GM21528 (cell line): ENCODE results near the gene LRP8.

Experiments used
- ATAC-seq: cut with Tn5 transposase; IDR thresholded peaks from one replicate; pipeline ENCODE4 v1.9.1; 2021; ENCODE audit warnings: mild to moderate bottlenecking, moderate library complexity; ENCODE audit not compliant: unreplicated experiment, low FRiP score

LRP8 gene

GRCh38 chr1:53309802-53310201 lies 18.1 kb downstream of the LRP8 start:
- ATAC-seq: no peak

DNA sequence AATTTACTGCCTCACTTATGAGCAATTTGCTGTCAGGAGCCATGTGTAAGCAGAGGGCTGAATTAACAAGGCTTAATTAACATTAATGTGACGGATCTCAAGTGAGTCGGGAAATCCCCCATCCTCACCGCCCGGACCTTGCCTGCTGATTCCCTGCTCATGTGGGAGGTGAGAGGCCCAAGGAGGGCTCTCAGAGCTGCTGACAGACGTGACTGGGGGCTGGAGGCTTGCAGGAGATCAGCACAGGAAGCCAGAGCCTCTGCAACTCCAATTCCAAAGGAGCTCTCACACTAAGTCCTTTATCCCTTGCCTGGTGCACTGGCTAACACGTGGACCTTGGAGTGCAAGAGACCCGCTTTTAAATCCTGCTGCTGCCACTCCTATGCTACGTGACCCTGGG lies 19.4 kb downstream of the LRP8 start:
- ATAC-seq: no peak

DNA sequence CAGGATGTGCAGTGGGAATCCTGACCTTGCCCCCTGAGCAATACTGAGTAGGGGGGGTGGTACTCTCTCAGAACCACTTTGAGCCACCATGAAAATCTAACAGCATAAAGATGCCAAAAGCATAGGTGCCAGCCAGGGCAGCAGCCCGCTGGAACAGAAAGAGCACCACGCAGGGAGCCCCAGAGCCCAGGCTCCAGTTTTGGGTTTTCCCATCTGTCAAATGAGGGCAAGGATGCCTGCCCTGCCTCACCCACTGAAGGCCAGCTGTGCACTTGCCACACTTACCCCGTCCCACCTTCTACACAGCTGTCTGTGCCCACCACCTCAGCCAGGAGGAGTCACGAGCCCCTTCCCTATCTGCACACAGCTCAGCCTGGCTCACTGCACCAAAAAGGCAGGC lies 20.8 kb downstream of the LRP8 start:
- ATAC-seq: no peak

GRCh38 chr1:53306168-53306567 lies 21.7 kb downstream of the LRP8 start:
- no peak for ATAC-seq

- no peak for ATAC-seq
These were observed 22.2 kb downstream of the LRP8 start for GRCh38 chr1:53305650-53306049.

- no peak for ATAC-seq
These were observed 23.3 kb downstream of the LRP8 start for GRCh38 chr1:53304527-53304926.

GRCh38 chr1:53303726-53304515 lies 23.9 kb downstream of the LRP8 start:
- no peak for ATAC-seq

- ATAC-seq: no peak
These were observed 24.6 kb downstream of the LRP8 start for GRCh38 chr1:53303243-53303642.

DNA sequence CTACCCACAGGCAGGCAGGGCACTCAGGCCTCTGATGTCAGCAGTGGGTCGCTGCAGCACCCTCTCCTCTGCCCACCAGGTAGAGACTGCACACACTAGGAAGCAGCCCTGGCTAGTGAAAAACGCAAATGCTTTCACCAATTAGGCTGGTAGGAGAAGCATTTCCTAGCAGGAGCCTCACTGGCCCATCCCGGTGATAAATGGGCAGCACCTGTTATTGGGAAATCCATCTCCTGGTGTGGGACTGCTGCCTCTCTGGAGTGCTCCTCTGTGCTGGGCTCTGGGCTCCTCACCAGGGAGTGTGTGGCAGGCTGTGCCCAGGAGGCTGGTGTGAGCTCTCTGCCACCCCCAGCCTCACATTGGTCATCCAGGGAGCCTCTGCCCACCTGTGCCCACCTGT lies 28.6 kb downstream of the LRP8 start:
- no peak for ATAC-seq

GRCh38 chr1:53298045-53298637 lies 29.7 kb downstream of the LRP8 start:
- no peak for ATAC-seq

- ATAC-seq: no peak
These were observed 30.7 kb downstream of the LRP8 start for GRCh38 chr1:53297195-53297594.

- no peak for ATAC-seq
These were observed 31.6 kb downstream of the LRP8 start for GRCh38 chr1:53296117-53296749.

DNA sequence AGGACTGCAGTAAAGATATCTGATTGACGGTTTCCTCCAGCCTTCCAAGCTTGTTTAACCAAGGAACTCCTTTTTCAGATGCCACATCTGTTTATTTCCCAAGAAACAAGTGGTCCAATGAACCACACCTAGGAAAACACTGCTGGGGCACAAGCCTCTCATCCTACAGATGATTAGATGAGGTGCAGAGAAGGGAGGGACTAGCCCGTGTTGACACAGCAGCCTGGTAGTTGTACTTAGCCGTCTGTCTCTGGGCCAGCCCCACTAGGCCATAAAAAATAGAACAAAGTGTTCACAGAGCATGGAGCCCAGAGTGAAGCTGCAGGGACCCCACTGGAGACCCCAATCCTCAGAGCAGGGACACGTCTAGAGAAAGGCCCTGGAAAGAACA lies 32.1 kb downstream of the LRP8 start:
- no peak for ATAC-seq

DNA sequence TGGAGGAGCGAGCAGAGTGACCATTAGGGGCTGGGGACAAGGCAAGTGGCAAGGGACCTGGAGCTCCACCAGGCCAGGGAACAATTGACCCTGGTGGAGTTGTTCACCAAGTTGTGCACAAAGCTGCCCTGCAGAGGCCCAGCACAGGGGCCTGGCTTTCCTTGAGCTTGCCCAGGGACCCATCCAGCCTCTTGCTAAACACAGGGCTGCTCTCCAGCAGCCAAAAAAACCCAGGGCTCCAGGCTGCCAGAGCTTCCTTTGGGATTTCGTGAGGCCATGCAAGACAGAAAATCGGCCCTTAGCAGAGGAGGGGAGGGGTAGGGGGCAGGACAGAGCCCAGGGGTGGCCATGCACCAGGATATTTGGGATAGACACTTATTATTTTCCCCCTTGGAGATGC lies 32.6 kb downstream of the LRP8 start:
- no peak for ATAC-seq

DNA sequence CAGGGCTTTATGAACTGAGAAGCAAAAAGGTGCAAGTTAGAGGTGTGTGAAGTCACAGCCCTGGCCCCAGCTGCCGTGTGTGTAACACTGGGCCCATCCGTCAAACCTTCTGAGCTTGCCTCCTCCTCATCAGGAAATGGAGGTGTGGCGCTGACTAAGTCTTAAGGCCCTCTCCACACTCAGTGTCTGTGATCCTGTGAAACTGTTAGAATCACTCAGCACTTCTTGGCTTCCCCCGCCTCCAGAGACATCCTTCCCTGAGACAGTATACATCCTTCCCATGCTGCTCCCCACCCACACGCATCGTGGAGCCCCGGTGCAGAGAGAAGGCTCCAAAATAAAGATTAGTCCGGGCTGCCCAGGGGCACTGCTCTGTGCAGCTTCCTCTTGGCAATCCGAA lies 33.3 kb downstream of the LRP8 start:
- ATAC-seq: no peak

GRCh38 chr1:53294061-53294460 lies 33.8 kb downstream of the LRP8 start:
- no peak for ATAC-seq

DNA sequence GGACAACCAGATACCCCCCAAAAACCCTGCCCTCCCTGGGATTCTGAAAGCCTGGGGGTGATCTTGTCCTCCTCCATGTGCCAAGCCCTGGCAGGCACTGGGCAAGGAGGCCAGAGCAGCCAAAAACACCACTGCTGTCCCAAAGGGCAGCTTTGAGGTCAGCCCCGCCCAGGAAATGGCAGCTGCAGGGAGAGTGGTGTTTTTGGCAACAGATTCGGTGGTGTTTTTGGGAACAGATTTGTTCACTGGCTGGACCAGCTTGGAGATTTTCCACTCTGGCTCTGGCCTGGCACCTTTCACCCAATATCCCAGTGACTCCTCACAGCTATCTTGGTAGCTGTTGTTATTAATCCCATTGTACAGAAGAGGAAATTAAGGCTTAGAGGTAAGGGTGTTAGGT lies 34.7 kb downstream of the LRP8 start:
- no peak for ATAC-seq

DNA sequence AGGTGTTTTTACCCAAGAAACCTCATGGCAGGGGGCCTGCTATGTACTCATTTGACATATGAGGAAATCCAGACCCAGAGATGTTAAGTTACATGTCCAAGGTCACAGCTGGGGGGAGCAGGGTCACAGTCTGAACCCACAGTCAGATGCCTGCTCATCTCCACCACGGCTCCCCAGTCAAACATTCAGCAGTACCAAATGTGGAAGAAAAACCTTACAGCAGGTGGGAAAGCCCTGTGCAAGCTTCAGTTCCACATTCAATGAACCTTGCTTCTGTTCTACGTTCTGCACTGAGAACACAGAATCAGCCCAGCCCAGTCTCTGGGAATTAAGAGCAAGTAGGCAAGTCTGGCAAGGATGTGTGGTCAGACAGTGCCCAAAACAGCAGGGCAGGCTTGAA lies 35.2 kb downstream of the LRP8 start:
- peak; percentile 50 for ATAC-seq

DNA sequence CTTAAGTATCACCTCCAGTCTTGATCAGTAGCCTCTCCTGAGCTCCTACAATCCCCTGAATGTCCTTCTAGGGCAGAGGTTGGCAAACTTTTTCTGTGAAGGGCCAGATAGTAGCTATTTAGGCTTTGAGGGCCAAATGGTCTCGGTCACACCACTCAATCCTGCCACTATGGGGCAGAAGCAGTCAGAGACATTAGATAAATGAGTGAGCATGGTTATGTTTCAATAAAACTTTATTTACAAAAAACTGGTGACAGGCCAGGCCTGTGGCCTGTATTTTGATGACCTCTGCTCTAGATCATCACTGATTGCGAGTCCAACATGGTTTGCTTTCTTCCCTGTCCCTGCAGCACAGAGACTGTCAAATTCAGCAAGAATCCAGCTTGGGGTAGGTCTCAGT lies 36.3 kb downstream of the LRP8 start:
- no peak for ATAC-seq

DNA sequence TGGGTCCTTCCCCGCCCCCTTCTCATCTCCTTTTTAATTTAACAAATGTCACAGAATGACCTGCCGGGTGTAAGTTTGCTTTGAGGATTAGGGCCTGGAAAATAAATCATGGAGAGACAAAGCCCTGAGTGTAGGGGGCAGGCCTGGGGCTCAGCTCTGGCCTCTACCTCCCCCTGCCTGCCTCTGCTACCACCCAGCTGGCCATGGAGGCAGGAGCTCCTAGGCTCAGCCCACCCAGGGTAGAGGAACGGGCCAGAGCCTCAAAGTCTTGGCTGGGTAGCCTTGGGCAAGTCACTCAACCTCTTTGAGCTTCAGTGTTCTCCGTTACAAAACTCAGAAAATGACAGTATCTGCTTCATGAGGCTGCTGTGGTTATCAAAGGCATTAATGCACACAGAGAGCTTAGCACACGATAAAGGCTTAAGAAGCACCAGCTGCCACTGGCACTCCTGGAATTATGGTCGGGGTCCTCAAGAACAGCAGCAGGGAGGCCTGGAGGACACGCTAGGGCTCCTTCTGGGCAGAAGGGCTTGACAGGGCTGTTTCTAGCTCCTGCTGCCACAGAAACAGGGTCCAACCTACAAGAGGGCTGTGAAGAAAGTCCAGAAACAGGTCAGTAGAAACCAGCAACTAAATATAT lies 39.0 kb downstream of the LRP8 start:
- ATAC-seq: no peak

DNA sequence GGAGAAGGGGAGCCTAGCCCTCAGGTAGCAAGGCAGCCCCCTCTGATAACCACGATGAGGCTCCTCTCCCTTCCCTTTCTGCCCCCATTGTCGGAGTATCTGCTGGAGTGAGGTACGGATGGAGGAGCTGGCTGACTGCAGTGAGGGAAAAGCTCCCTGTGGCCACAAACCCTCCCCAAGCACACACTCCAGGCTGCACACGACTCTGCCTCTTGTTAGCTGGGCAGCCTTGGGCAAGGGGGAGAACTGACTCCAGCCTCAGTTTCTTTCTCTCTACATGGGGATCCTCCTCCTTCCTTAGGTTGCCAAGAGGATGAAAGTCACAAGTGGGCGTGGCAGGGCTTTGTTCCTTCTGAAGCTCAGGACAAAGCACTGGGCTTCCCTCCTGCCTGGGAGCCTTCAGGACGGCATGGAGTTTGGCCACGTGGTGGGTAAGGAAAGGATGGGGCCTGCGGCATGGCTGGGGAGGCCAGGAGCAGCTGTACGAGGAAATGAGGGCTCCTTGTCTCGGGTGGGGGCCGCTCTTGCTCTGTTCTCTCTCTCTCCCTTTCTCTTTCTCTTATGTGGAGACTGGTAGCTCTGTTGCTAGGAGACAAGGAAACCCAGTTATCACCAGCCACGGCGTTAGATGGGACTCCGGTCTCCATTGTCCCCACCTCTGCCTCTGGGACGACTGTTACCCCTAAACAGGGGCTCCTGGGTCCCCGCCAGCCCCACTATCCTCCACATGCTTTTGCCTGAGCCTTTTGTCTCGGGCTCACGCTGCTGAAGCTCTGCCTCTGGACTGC lies 39.7 kb downstream of the LRP8 start:
- no peak for ATAC-seq
